Right lobe of liver (tissue), 4 donors: ENCODE measurements around the gene RNU1-4.
"Not testable (repeated sequence)": the region's sequence is repeated elsewhere in the genome, so short reads cannot be mapped to it uniquely, and the experiment has no call there.

Experiments used
- CTCF ChIP-seq, 4 donors: fragments of 200-600 bp in 3 of 4; fragments of 450-650 bp in 1 of 4; IDR thresholded peaks; one replicate each; pipeline versions ENCODE4 v1.5.1 to v1.8.0; 2016 to 2022; ENCODE audit warnings: antibody characterized with exemption in 4 of 4, mild to moderate bottlenecking in 2 of 4
- POLR2A ChIP-seq: fragments of 450-650 bp; IDR thresholded peaks from one replicate; pipeline ENCODE4 v1.6.1; 2017; ENCODE audit warnings: antibody characterized with exemption, mild to moderate bottlenecking
- donor health status: DM: no; HTN: no; CAD: no.
- donor health status: DM: no; HTN: no; CAD: no.
- donor health status: DM: no; HTN: yes; CAD: no.

GRCh38 chr1:16784955-16785354, 44.6 kb downstream of the RNU1-4 start:
- TF ChIP-seq CTCF (IDR thresholded peaks at IDR 0.05); POLR2A: not testable (repeated sequence)
